Measurements from ENCODE around the gene ADPRS.

Gene ADPRS

DNA sequence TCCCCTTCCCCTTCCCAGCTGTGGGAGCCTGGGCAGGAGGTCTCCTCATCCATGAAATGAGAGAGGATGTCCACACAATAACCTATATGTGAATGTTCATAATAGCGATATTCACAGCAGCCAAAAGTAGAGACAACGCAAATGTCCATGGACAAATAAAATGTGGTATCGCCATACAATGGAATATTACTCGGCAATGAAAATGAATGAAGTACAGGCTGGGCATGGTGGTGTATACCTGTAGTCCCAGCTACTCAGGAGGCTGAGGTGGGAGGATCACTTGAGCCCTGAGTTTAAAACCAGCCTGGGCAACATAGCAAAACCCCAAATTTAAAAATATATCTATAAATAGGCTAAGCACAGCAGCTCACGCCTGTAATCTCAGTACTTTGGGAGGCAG, 12.9 kb downstream of the ADPRS start:
- Histone ChIP-seq H2AFZ (no peak overlapping the region), H3K4me3 (ENCODE audit: low read depth, low read length) (no peak overlapping the region), H3K9ac (no peak overlapping the region), H3K9me3 (ENCODE audit: control insufficient read depth, low read length) (no peaks in the 10 kb centered on the region), H3K4me2 (ENCODE audit: low read length) (no peak overlapping the region), H3K36me3 (ENCODE audit: control insufficient read depth, insufficient read depth, low read length) (no peaks in the 10 kb centered on the region), H3K27me3 (ENCODE audit: control insufficient read depth, insufficient read depth, low read length) (no peaks in the 10 kb centered on the region), H3K27ac (no peak overlapping the region), H3K79me2 (no peaks in the 10 kb centered on the region), H3K4me1 (no peaks in the 10 kb centered on the region)
- TF ChIP-seq, protein P1, sequence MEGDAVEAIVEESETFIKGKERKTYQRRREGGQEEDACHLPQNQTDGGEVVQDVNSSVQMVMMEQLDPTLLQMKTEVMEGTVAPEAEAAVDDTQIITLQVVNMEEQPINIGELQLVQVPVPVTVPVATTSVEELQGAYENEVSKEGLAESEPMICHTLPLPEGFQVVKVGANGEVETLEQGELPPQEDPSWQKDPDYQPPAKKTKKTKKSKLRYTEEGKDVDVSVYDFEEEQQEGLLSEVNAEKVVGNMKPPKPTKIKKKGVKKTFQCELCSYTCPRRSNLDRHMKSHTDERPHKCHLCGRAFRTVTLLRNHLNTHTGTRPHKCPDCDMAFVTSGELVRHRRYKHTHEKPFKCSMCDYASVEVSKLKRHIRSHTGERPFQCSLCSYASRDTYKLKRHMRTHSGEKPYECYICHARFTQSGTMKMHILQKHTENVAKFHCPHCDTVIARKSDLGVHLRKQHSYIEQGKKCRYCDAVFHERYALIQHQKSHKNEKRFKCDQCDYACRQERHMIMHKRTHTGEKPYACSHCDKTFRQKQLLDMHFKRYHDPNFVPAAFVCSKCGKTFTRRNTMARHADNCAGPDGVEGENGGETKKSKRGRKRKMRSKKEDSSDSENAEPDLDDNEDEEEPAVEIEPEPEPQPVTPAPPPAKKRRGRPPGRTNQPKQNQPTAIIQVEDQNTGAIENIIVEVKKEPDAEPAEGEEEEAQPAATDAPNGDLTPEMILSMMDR (IDR thresholded peaks at IDR 0.05): no peak

DNA sequence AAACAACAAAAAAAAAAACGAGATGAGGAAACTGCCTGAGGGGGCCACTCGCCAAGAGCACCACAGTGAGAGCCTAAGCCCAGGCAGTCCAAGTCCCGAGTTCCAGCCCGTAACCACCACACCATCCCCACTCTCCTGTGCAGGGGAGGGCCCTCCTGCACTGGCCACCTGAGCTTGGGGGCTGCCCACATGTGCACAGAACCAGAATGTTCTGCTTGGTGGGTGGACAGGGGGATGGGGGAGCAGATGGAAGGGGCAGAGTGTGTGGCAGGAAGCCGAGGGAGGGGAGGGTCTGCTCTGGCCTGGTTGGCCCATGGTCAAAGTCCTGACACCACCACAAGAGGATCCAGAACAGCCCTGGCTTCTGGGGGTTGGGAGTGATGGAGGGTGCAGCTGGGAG, 17.6 kb downstream of the ADPRS start:
- no peak overlapping the region for H3K27ac ChIP-seq
- H3K79me2 ChIP-seq: no peaks in the 10 kb centered on the region
- no peaks in the 10 kb centered on the region for H3K36me3 ChIP-seq (ENCODE audit: control insufficient read depth, insufficient read depth, low read length)
- H3K4me1 ChIP-seq: no peaks in the 10 kb centered on the region
- H3K9ac ChIP-seq: no peak overlapping the region
- H3K4me3 ChIP-seq (ENCODE audit: low read depth, low read length): no peak overlapping the region
- H3K9me3 ChIP-seq (ENCODE audit: control insufficient read depth, low read length): no peaks in the 10 kb centered on the region
- TF ChIP-seq, protein P1 (IDR thresholded peaks at IDR 0.05): no peak
- no peak overlapping the region for H3K4me2 ChIP-seq (ENCODE audit: low read length)
- H2AFZ ChIP-seq: no peak overlapping the region
- H3K27me3 ChIP-seq (ENCODE audit: control insufficient read depth, insufficient read depth, low read length): no peaks in the 10 kb centered on the region

DNA sequence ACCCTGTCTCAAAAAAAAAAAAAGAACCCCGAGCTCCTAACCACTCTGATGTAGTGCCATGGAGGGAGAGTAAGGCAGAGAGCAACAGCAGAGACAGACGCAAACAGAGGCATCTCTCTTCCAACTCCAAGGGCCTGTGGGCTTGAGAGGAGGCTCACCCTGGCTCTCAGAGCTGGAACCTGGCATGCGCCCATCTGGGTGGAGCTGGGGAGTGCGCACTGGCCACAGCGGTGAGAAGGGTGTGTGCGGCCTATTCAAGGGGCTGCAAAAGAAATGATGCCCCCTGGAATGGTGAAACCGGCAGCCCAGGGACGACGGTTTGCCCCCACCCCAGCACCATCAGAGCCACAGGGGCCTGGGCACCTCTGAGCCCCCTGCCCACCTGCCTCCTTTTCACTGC, 18.7 kb downstream of the ADPRS start:
- no peak overlapping the region for H3K4me3 ChIP-seq (ENCODE audit: low read depth, low read length)
- H3K27ac ChIP-seq: no peak overlapping the region

DNA sequence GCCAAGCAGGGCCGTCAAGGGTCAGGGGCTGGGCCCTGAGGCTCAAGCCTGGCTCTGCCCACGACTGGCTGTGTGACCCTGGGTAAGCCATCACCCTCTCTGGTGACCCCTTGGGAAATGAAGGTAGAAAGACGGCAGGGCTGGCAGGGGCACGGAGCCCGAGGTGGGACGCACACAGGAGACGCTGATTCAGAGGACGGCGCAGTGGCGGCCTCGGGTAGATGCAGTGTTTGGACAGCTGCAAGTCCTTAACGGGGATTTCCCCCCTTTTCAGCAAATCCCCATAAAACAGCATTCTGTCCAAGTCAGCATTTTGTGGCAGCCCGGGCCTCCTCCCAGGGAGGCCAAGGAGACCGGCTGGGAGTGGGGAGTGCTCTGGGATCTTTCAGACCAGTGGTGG, 19.6 kb downstream of the ADPRS start:
- TF ChIP-seq, protein P1 (IDR thresholded peaks at IDR 0.05): no peak
- H2AFZ ChIP-seq: no peak overlapping the region
- H3K4me1 ChIP-seq: no peaks in the 10 kb centered on the region
- no peak overlapping the region for H3K4me3 ChIP-seq (ENCODE audit: low read depth, low read length)
- H3K36me3 ChIP-seq (ENCODE audit: control insufficient read depth, insufficient read depth, low read length): no peaks in the 10 kb centered on the region
- no peak overlapping the region for H3K9ac ChIP-seq
- H3K79me2 ChIP-seq: no peaks in the 10 kb centered on the region
- H3K27ac ChIP-seq: no peak overlapping the region
- no peak overlapping the region for H3K4me2 ChIP-seq (ENCODE audit: low read length)
- no peaks in the 10 kb centered on the region for H3K9me3 ChIP-seq (ENCODE audit: control insufficient read depth, low read length)
- no peaks in the 10 kb centered on the region for H3K27me3 ChIP-seq (ENCODE audit: control insufficient read depth, insufficient read depth, low read length)

More for the DNA sequence above, 18.7 kb downstream of the ADPRS start:
- H3K27me3 ChIP-seq (ENCODE audit: control insufficient read depth, insufficient read depth, low read length): no peaks in the 10 kb centered on the region
- TF ChIP-seq, protein P1 (IDR thresholded peaks at IDR 0.05): no peak
- H3K9ac ChIP-seq: no peak overlapping the region
- no peaks in the 10 kb centered on the region for H3K79me2 ChIP-seq
- no peak overlapping the region for H3K4me2 ChIP-seq (ENCODE audit: low read length)
- no peaks in the 10 kb centered on the region for H3K4me1 ChIP-seq
- no peaks in the 10 kb centered on the region for H3K36me3 ChIP-seq (ENCODE audit: control insufficient read depth, insufficient read depth, low read length)
- no peaks in the 10 kb centered on the region for H3K9me3 ChIP-seq (ENCODE audit: control insufficient read depth, low read length)
- H2AFZ ChIP-seq: no peak overlapping the region

DNA sequence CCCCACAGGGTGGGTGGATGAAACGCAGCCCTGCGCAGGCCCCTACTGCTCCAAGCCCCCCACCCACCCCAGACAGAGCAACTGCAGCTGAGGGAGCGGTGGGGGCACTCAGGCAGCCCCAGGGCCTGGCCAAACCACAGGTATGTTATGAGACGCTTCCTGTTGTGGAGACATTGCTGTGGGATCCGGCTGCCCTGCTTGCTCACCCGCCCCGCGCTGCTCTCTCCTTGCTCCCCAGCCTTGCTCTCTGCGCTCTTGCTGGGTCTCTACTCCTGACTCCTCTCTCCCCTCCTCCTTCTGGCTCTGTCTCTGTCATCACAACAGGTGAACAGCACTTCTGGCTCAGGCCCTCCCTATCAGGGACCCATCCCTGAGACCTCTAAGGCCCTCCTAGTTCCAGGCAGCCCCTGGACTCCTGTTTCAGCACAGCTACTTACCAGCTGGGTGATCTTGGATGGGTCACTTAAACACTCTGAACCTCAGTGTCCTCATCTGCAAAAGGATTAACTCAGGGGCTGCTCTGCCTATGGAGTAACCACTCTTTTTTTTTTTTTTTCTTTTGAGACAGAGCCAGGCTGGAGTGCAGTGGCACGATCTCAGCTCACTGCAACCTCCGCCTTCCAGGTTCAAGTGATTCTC, 20.5 kb downstream of the ADPRS start:
- Histone ChIP-seq H3K79me2 (no peaks in the 10 kb centered on the region), H3K9ac (no peak overlapping the region), H3K4me2 (ENCODE audit: low read length) (no peak overlapping the region), H3K27me3 (ENCODE audit: control insufficient read depth, insufficient read depth, low read length) (no peaks in the 10 kb centered on the region), H3K9me3 (ENCODE audit: control insufficient read depth, low read length) (no peaks in the 10 kb centered on the region), H3K4me3 (ENCODE audit: low read depth, low read length) (no peak overlapping the region), H2AFZ (no peak overlapping the region), H3K4me1 (no peaks in the 10 kb centered on the region), H3K27ac (no peak overlapping the region), H3K36me3 (ENCODE audit: control insufficient read depth, insufficient read depth, low read length) (no peaks in the 10 kb centered on the region)
- TF ChIP-seq, protein P1 (IDR thresholded peaks at IDR 0.05): no peak
